GM12873 (cell line): Measurements from ENCODE around the gene TNNT2.

ENCODE experiments used
- CTCF ChIP-seq: IDR thresholded peaks from 2 replicates; pipeline ENCODE4 v1.5.1; 2012; ENCODE audit warnings: low read depth, mild to moderate bottlenecking, moderate library complexity, low read length, control low read depth; ENCODE audit not compliant: insufficient read depth; ENCODE audit errors: missing control alignments

TNNT2 gene

GRCh38 chr1:201365251-201365650 lies 12.2 kb downstream of the TNNT2 start:
- TF ChIP-seq CTCF = no peak

GRCh38 chr1:201364808-201365105 lies 12.7 kb downstream of the TNNT2 start:
- TF ChIP-seq CTCF = no peak

- no peak for TF ChIP-seq CTCF
Observed at GRCh38 chr1:201363467-201363866, 14.0 kb downstream of the TNNT2 start.

GRCh38 chr1:201362906-201363305 lies 14.6 kb downstream of the TNNT2 start:
- no peak for TF ChIP-seq CTCF

GRCh38 chr1:201361652-201362504 lies 15.6 kb downstream of the TNNT2 start:
- TF ChIP-seq CTCF = peak; percentile 85

GRCh38 chr1:201360901-201361651 lies 16.4 kb downstream of the TNNT2 start:
- TF ChIP-seq CTCF = no peak

- TF ChIP-seq CTCF = no peak
Observed at GRCh38 chr1:201360486-201360885, 17.0 kb downstream of the TNNT2 start.
